Lower lobe of right lung (tissue), 2 donors: ENCODE results near the gene PRKD3. TPM values are rescaled to one million over a fixed set of nuclear protein-coding genes. Genes with fewer than 3 reads are reported as not detected.

Source experiments
- ATAC-seq, 2 donors: fragments of 200-7000 bp; cut with Tn5 transposase; one replicate each; pipeline ENCODE4 v1.9.1; 2020 to 2022; ENCODE audit warnings: mild to moderate bottlenecking in 2 of 2, moderate library complexity in 2 of 2
- DNase-seq: peaks from one replicate; pipeline ENCODE4 v3.0.0-alpha.2; 2020
- H3K27ac ChIP-seq: fragments of 200-600 bp; one replicate; pipeline ENCODE4 v1.8.0; 2022
- H3K27me3 ChIP-seq: fragments of 200-600 bp; one replicate; pipeline ENCODE4 v1.8.0; 2022; ENCODE audit warnings: low read depth
- H3K36me3 ChIP-seq: fragments of 200-600 bp; one replicate; pipeline ENCODE4 v1.8.0; 2022; ENCODE audit warnings: mild to moderate bottlenecking
- H3K4me1 ChIP-seq: fragments of 200-600 bp; one replicate; pipeline ENCODE4 v1.8.0; 2022
- H3K4me3 ChIP-seq: fragments of 200-600 bp; one replicate; pipeline ENCODE4 v1.8.0; 2022; ENCODE audit warnings: mild to moderate bottlenecking
- H3K9me3 ChIP-seq: fragments of 200-600 bp; one replicate; pipeline ENCODE4 v1.8.0; 2022
- CTCF ChIP-seq: fragments of 200-600 bp; IDR thresholded peaks from one replicate; pipeline ENCODE4 v1.8.0; 2022; ENCODE audit warnings: antibody characterized with exemption, mild to moderate bottlenecking
- intact Hi-C: fragments of 100-400 bp; cut with DNase I; formaldehyde crosslinking; loops from one replicate; pipeline ENCODE4 v1.11.0; 2022
- total RNA-seq: library from RNA; stranded (reverse); fragmentation: NEBNext Ultra II Directional; extraction: Animal tissue kit (Norgen Biotek cat#: 25700); gene quantifications from one replicate; pipeline ENCODE4 v1.2.1, GENCODE V29; 2021
- donor health status: DM: no; HTN: yes; CAD: no; lungs with severe emphysema.

Gene PRKD3
- total RNA-seq, 1 donor from 2014 or later: 39.3 TPM

GRCh38 chr2:37358466-37358865 is 33.8 kb upstream of the PRKD3 start:
- intact Hi-C loops: no loop called here
- H3K4me1 ChIP-seq: no peaks in the 10 kb centered on the region
- no peak overlapping the region for H3K4me3 ChIP-seq
- no peaks in the 10 kb centered on the region for H3K27me3 ChIP-seq
- no peaks in the 10 kb centered on the region for H3K9me3 ChIP-seq
- TF ChIP-seq CTCF: no peak
- no peak for ATAC-seq
- H3K27ac ChIP-seq: no peak overlapping the region
- DNase-seq: no peak
- H3K36me3 ChIP-seq: no peaks in the 10 kb centered on the region

GRCh38 chr2:37357530-37357929 is 32.9 kb upstream of the PRKD3 start:
- Histone ChIP-seq H3K9me3 (no peaks in the 10 kb centered on the region), H3K36me3 (no peaks in the 10 kb centered on the region), H3K4me1 (no peaks in the 10 kb centered on the region), H3K4me3 (no peak overlapping the region), H3K27ac (no peak overlapping the region), H3K27me3 (no peaks in the 10 kb centered on the region)
- TF ChIP-seq CTCF: no peak
- intact Hi-C loops: no loop called here
- DNase-seq (no peak), ATAC-seq (no peak)

- intact Hi-C loops: no loop called here
Measured at GRCh38 chr2:37357069-37357468, 32.4 kb upstream of the PRKD3 start.

GRCh38 chr2:37356299-37356698 is 31.7 kb upstream of the PRKD3 start:
- intact Hi-C loops: no loop called here
- H3K9me3 ChIP-seq: no peaks in the 10 kb centered on the region
- DNase-seq: no peak
- no peak overlapping the region for H3K4me3 ChIP-seq
- no peaks in the 10 kb centered on the region for H3K27me3 ChIP-seq
- no peak for TF ChIP-seq CTCF
- H3K4me1 ChIP-seq: no peaks in the 10 kb centered on the region
- no peak overlapping the region for H3K27ac ChIP-seq
- no peaks in the 10 kb centered on the region for H3K36me3 ChIP-seq
- ATAC-seq: no peak

More at GRCh38 chr2:37357069-37357468, 32.4 kb upstream of the PRKD3 start:
- no peaks in the 10 kb centered on the region for H3K36me3 ChIP-seq
- H3K27ac ChIP-seq: no peak overlapping the region
- no peak for TF ChIP-seq CTCF
- H3K4me1 ChIP-seq: no peaks in the 10 kb centered on the region
- H3K9me3 ChIP-seq: no peaks in the 10 kb centered on the region
- no peak overlapping the region for H3K4me3 ChIP-seq
- no peaks in the 10 kb centered on the region for H3K27me3 ChIP-seq
- DNase-seq: no peak
- no peak for ATAC-seq

GRCh38 chr2:37355735-37356134 is 31.1 kb upstream of the PRKD3 start:
- Histone ChIP-seq H3K27ac (no peak overlapping the region), H3K9me3 (no peaks in the 10 kb centered on the region), H3K4me3 (no peak overlapping the region), H3K36me3 (no peaks in the 10 kb centered on the region), H3K27me3 (no peaks in the 10 kb centered on the region), H3K4me1 (no peaks in the 10 kb centered on the region)
- DNase-seq (no peak), ATAC-seq (no peak)
- intact Hi-C loops: no loop called here
- TF ChIP-seq CTCF: no peak

- Histone ChIP-seq H3K27ac (no peak overlapping the region), H3K27me3 (no peaks in the 10 kb centered on the region), H3K4me1 (no peaks in the 10 kb centered on the region), H3K4me3 (no peak overlapping the region), H3K36me3 (no peaks in the 10 kb centered on the region), H3K9me3 (no peaks in the 10 kb centered on the region)
- intact Hi-C loops: no loop called here
- TF ChIP-seq CTCF: no peak
- ATAC-seq (no peak), DNase-seq (no peak)
Measured at GRCh38 chr2:37354531-37354930, 29.9 kb upstream of the PRKD3 start.
